HG03095 (cell line): ENCODE data around the gene FASTK.
A peak's percentile ranks its signal among the peaks of the same experiment; 100 is the strongest.

Experiments
- ATAC-seq: cut with Tn5 transposase; IDR thresholded peaks from one replicate; pipeline ENCODE4 v1.9.1; 2021; ENCODE audit warnings: moderate library complexity; ENCODE audit not compliant: unreplicated experiment

Gene FASTK

GRCh38 chr7:151080522-151081169 lies at the start of gene FASTK:
Gene FASTK, minus strand, starts transcription at chr7:151080809. Its CDS starts 43 bp downstream, at chr7:151080766.
- peak; percentile 73 for ATAC-seq

GRCh38 chr7:151129960-151130591 lies 49.5 kb upstream of the FASTK start:
- no peak for ATAC-seq

GRCh38 chr7:151129117-151129959 lies 48.7 kb upstream of the FASTK start:
- ATAC-seq, result no peak

GRCh38 chr7:151128716-151129115 lies 48.1 kb upstream of the FASTK start:
- no peak for ATAC-seq

- no peak for ATAC-seq
Observed at GRCh38 chr7:151128144-151128543, 47.5 kb upstream of the FASTK start.

GRCh38 chr7:151126491-151127137 lies 46.0 kb upstream of the FASTK start:
- ATAC-seq, result no peak

GRCh38 chr7:151125846-151126481 lies 45.4 kb upstream of the FASTK start:
- ATAC-seq, result no peak

- ATAC-seq, result no peak
Observed at GRCh38 chr7:151125470-151125845, 44.8 kb upstream of the FASTK start.

- ATAC-seq, result no peak
Observed at GRCh38 chr7:151124899-151125399, 44.3 kb upstream of the FASTK start.

GRCh38 chr7:151124481-151124880 lies 43.9 kb upstream of the FASTK start:
- ATAC-seq, result no peak

GRCh38 chr7:151123822-151124464 lies 43.3 kb upstream of the FASTK start:
- ATAC-seq, result peak; percentile 88

GRCh38 chr7:151123158-151123821 lies 42.7 kb upstream of the FASTK start:
- ATAC-seq, result no peak

GRCh38 chr7:151122796-151123157 lies 42.2 kb upstream of the FASTK start:
- ATAC-seq, result no peak

- ATAC-seq, result no peak
Observed at GRCh38 chr7:151122276-151122675, 41.7 kb upstream of the FASTK start.

- ATAC-seq, result no peak
Observed at GRCh38 chr7:151121380-151122170, 41.0 kb upstream of the FASTK start.

GRCh38 chr7:151120896-151121295 lies 40.3 kb upstream of the FASTK start:
- no peak for ATAC-seq

GRCh38 chr7:151119902-151120301 lies 39.3 kb upstream of the FASTK start:
- no peak for ATAC-seq

- no peak for ATAC-seq
Observed at GRCh38 chr7:151119055-151119415, 38.4 kb upstream of the FASTK start.
